ENCODE data around the gene HACL1. TPM values are rescaled to one million over a fixed set of nuclear protein-coding genes. Genes with fewer than 3 reads are reported as not detected.
A peak's percentile ranks its signal among the peaks of the same experiment; 100 is the strongest.

Gene HACL1
- total RNA-seq, 1 donor from 2014 or later: 20.5 TPM

- TF ChIP-seq, protein P1, sequence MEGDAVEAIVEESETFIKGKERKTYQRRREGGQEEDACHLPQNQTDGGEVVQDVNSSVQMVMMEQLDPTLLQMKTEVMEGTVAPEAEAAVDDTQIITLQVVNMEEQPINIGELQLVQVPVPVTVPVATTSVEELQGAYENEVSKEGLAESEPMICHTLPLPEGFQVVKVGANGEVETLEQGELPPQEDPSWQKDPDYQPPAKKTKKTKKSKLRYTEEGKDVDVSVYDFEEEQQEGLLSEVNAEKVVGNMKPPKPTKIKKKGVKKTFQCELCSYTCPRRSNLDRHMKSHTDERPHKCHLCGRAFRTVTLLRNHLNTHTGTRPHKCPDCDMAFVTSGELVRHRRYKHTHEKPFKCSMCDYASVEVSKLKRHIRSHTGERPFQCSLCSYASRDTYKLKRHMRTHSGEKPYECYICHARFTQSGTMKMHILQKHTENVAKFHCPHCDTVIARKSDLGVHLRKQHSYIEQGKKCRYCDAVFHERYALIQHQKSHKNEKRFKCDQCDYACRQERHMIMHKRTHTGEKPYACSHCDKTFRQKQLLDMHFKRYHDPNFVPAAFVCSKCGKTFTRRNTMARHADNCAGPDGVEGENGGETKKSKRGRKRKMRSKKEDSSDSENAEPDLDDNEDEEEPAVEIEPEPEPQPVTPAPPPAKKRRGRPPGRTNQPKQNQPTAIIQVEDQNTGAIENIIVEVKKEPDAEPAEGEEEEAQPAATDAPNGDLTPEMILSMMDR (conservative IDR thresholded peaks at IDR 0.05): no peak
- Mint-ChIP-seq H3K27ac (no peak overlapping the region), H3K9me3 (no peaks in the 10 kb centered on the region), H3K27me3 (no peaks in the 10 kb centered on the region), H3K4me1 (ENCODE audit: unreplicated experiment) (peaks cover 7% of the 10 kb centered on the region), H3K4me3 (no peak overlapping the region), H3K36me3 (no peaks in the 10 kb centered on the region)
- no peak for DNase-seq (ENCODE audit: extremely low spot score, unreplicated experiment)
These were observed 72.4 kb downstream of the HACL1 start for GRCh38 chr3:15528854-15529537.

DNA sequence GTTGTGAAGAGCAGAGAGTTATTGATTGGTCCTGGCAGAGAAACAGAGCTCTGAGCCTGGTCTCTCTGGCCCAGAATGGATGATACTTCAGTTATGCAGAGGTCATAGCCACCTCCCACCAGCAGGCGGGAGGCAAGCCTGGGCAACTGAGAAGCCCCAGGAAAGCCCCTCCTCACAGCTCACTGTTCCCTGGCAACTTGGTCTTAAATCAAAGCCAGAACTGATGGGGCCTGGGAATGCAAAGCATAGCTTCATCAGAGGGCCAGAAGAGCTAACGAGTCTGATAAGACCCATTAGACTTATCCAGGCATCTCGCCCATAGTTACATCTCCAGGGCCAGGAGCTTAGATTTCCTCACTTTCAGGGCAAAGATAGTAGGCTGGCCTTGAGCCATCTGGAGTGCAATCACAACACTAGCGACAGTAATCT, 74.3 kb downstream of the HACL1 start:
- TF ChIP-seq, protein P1 (conservative IDR thresholded peaks at IDR 0.05): peak; percentile 69
- DNase-seq (ENCODE audit: extremely low spot score, unreplicated experiment): no peak
- no peak overlapping the region for H3K27ac Mint-ChIP-seq

DNA sequence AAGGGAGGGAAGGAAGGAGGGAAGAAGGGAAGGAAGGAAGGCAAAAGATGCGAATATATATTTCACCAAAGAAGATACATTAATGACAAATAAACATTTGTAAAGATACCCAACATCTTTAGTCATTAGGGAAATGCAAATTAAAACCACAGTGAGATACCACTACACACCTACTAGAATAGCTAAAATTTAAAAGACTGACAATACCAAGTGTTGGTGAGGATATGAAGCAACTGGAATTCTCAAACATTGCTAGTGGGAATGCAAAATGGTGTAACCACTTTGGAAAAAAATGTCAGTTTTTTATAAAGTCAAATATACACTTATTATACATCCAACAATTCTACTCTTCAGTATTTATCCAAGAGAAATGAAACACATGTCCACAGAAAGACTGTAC, 75.6 kb downstream of the HACL1 start:
- Mint-ChIP-seq H3K27me3 (no peaks in the 10 kb centered on the region), H3K9me3 (no peaks in the 10 kb centered on the region)

More for the DNA sequence above, 74.3 kb downstream of the HACL1 start:
- no peak overlapping the region for H3K4me3 Mint-ChIP-seq
- no peaks in the 10 kb centered on the region for H3K36me3 Mint-ChIP-seq
- no peaks in the 10 kb centered on the region for H3K9me3 Mint-ChIP-seq
- peaks cover 7% of the 10 kb centered on the region for H3K4me1 Mint-ChIP-seq (ENCODE audit: unreplicated experiment)
- no peaks in the 10 kb centered on the region for H3K27me3 Mint-ChIP-seq

DNA sequence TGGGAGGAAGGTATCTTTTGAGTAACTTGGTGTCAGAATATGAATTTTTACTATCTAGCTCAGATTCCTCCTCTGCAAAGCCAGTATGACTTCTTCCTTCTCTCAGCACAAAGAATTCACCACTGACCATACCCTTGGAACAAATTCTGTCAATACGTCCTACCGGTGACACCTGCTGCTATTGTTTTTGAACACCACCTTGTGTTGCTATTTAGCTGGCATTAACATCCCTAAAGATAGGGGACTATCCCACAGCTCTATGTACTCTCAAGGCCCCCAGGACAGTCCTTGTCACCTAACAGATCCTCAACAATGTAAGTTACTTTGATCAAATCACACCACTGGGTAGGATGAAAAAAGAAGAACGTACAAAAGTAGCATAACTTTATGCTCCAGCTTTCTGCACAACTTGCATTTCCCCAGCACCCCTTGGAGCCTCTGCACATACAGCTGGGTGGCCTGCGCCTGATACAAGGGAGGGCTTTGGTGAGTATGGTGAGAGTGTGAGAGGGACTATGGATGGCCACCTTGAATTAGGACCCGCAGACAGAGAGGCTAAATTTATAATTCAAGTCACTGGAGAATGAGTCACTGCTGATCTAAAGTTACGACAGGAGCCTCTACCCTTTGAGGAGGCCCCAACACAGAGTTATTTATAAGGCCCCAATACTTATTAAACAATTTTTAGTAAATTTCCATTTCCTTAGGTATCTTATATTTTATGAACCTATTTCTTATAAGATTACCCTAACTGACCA, 77.5 kb downstream of the HACL1 start:
- DNase-seq (ENCODE audit: extremely low spot score, unreplicated experiment): no peak
- Mint-ChIP-seq H3K36me3 (no peaks in the 10 kb centered on the region), H3K9me3 (no peaks in the 10 kb centered on the region), H3K4me3 (no peak overlapping the region), H3K27ac (no peak overlapping the region), H3K27me3 (no peaks in the 10 kb centered on the region), H3K4me1 (ENCODE audit: unreplicated experiment) (peaks cover 20% of the 10 kb centered on the region)
- TF ChIP-seq, protein P1 (conservative IDR thresholded peaks at IDR 0.05): no peak

More for the DNA sequence above, 75.6 kb downstream of the HACL1 start:
- H3K4me1 Mint-ChIP-seq (ENCODE audit: unreplicated experiment): peaks cover 13% of the 10 kb centered on the region
- TF ChIP-seq, protein P1 (conservative IDR thresholded peaks at IDR 0.05): no peak
- DNase-seq (ENCODE audit: extremely low spot score, unreplicated experiment): no peak
- no peaks in the 10 kb centered on the region for H3K36me3 Mint-ChIP-seq
- H3K27ac Mint-ChIP-seq: no peak overlapping the region
- H3K4me3 Mint-ChIP-seq: no peak overlapping the region

DNA sequence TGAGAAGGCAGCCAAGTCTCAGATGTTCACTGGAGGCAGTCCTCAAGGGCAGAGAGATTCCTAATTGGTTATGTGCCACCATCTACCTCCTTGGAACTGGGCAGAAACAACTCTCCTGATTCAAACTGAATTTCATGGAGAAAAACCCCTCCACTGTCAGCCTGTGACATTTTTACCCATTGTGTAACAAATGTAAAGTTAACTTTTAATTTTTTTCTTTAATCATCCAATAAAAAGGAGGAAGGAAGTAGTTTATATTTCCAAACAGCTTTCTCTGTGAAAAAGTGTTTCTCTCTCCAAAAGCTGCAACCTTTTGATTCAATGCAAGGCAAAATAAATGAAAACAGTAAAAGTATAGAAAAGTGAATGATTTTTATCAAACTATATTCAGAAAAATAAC, 79.4 kb downstream of the HACL1 start:
- no peak for DNase-seq (ENCODE audit: extremely low spot score, unreplicated experiment)
- Mint-ChIP-seq H3K9me3 (no peaks in the 10 kb centered on the region), H3K4me3 (no peak overlapping the region), H3K36me3 (no peaks in the 10 kb centered on the region), H3K27ac (no peak overlapping the region), H3K27me3 (no peaks in the 10 kb centered on the region), H3K4me1 (ENCODE audit: unreplicated experiment) (peaks cover 17% of the 10 kb centered on the region)
- TF ChIP-seq, protein P1 (conservative IDR thresholded peaks at IDR 0.05): no peak
